ENCODE measurements around the gene SORCS3. TPM values are rescaled to one million over a fixed set of nuclear protein-coding genes. Genes with fewer than 3 reads are reported as not detected.

The SORCS3 gene
- total and polyA plus RNA-seq, 10 of the 15 experiments (the other 5 are each of a cell fraction or from before 2014, with no cell fraction given) = 0.01 to 0.04 (median 0.02) TPM; not detected in 7

- Histone ChIP-seq H2AFZ (ENCODE audit: control insufficient read depth, low read depth, low read length) (no peak overlapping the region), H3K4me2 (ENCODE audit: control insufficient read depth, insufficient read depth) (no peak overlapping the region), H3K9me3 (replicated peaks; ENCODE audit: control insufficient read depth, insufficient read depth, low read length) (no peaks in the 10 kb centered on the region), H3K9ac (ENCODE audit: control insufficient read depth, insufficient read depth, low read length) (no peak overlapping the region), H3K27ac (ENCODE audit: control insufficient read depth, insufficient read depth) (no peak overlapping the region), H4K20me1 (ENCODE audit: control insufficient read depth, insufficient read depth) (no peaks in the 10 kb centered on the region), H3K36me3 (ENCODE audit: control insufficient read depth in 2 of 2, insufficient read depth in 2 of 2, low read length in 1 of 2) (no peaks in the 10 kb centered on the region), H3K27me3 (replicated peaks in 1 of 2; ENCODE audit: control insufficient read depth in 2 of 2, insufficient read depth in 2 of 2, low read length in 1 of 2) (no peaks in the 10 kb centered on the region), H3K4me3 (no peak overlapping the region), H3K4me1 (ENCODE audit: control insufficient read depth, insufficient read depth, low read length) (no peaks in the 10 kb centered on the region), H3K79me2 (ENCODE audit: control insufficient read depth, insufficient read depth, low read length) (no peaks in the 10 kb centered on the region)
- FAIRE-seq (no peak), ATAC-seq (no peak), DNase-seq (ENCODE audit: low read depth, low spot score) (no peak)
- ChIA-PET CTCF (no interaction called here), SMC1A (ENCODE audit: uncharacterized antibody, unreplicated experiment) (no interaction called here), RAD21 (ENCODE audit: unreplicated experiment) (no interaction called here), POLR2A (no interaction called here)
- in situ Hi-C loops (cut with MboI) (no loop called here), intact Hi-C loops (cut with micrococcal nuclease; ENCODE audit: unreplicated experiment) (no loop called here)
- 10% methylated on average over 2 of the region's 2 CpGs for WGBS (ENCODE audit: insufficient coverage, insufficient replicate concordance, low lambda C conversion rate, missing lambda C conversion rate)
- no TSS peak for BruUV-seq (replicated peaks)
- TF ChIP-seq ZZZ3 (IDR thresholded peaks at IDR 0.05; ENCODE audit: control insufficient read depth, insufficient read length, low read depth) = no peak
Observed at GRCh38 chr10:105192861-105193260, 551.8 kb downstream of the SORCS3 start.

- no peak for DNase-seq (ENCODE audit: low read depth, low spot score)
- Histone ChIP-seq H3K4me1 (ENCODE audit: control insufficient read depth, insufficient read depth, low read length) (no peaks in the 10 kb centered on the region), H4K20me1 (ENCODE audit: control insufficient read depth, insufficient read depth) (no peaks in the 10 kb centered on the region), H3K27ac (ENCODE audit: control insufficient read depth, insufficient read depth) (no peak overlapping the region), H3K4me3 (no peak overlapping the region), H3K27me3 (replicated peaks in 1 of 2; ENCODE audit: control insufficient read depth in 2 of 2, insufficient read depth in 2 of 2, low read length in 1 of 2) (no peaks in the 10 kb centered on the region), H3K79me2 (ENCODE audit: control insufficient read depth, insufficient read depth, low read length) (no peaks in the 10 kb centered on the region), H3K9ac (ENCODE audit: control insufficient read depth, insufficient read depth, low read length) (no peak overlapping the region), H3K4me2 (ENCODE audit: control insufficient read depth, insufficient read depth) (no peak overlapping the region), H3K9me3 (replicated peaks; ENCODE audit: control insufficient read depth, insufficient read depth, low read length) (no peaks in the 10 kb centered on the region), H3K36me3 (ENCODE audit: control insufficient read depth in 2 of 2, insufficient read depth in 2 of 2, low read length in 1 of 2) (no peaks in the 10 kb centered on the region), H2AFZ (ENCODE audit: control insufficient read depth, low read depth, low read length) (no peak overlapping the region)
- FAIRE-seq = no peak
- BruUV-seq (replicated peaks) = no TSS peak
- WGBS (ENCODE audit: insufficient coverage, insufficient replicate concordance, low lambda C conversion rate, missing lambda C conversion rate) = 21% methylated on average over 4 of the region's 4 CpGs
- intact Hi-C loops (cut with micrococcal nuclease; ENCODE audit: unreplicated experiment) (no loop called here), in situ Hi-C loops (cut with MboI) (no loop called here)
- ChIA-PET CTCF (interaction anchor here (0.6 kb wide), 1 partner anchor 39 kb away, joined by 3 read pairs; no protein-coding TSS in a partner anchor), SMC1A (ENCODE audit: uncharacterized antibody, unreplicated experiment) (no interaction called here), POLR2A (no interaction called here), RAD21 (ENCODE audit: unreplicated experiment) (no interaction called here)
- ATAC-seq = no peak
- TF ChIP-seq CEBPB (IDR thresholded peaks at IDR 0.05; ENCODE audit: borderline replicate concordance in 1 of 2, low read depth in 2 of 2, low read length in 2 of 2) (no peak), ZBED1 (IDR thresholded peaks at IDR 0.05; ENCODE audit: borderline replicate concordance) (no peak), IKZF2 (IDR thresholded peaks at IDR 0.05) (no peak), TCF12 (IDR thresholded peaks at IDR 0.05; ENCODE audit: low read depth, low read length) (no peak), NFXL1 (IDR thresholded peaks at IDR 0.05; ENCODE audit: borderline replicate concordance) (no peak), JUNB (IDR thresholded peaks at IDR 0.05) (no peak), LARP7 (IDR thresholded peaks at IDR 0.05) (no peak), PRDM15 (CRISPR knock-in tag; IDR thresholded peaks at IDR 0.05) (no peak), NFIC (IDR thresholded peaks at IDR 0.05; ENCODE audit: low read depth, low read length) (no peak), BHLHE40 (IDR thresholded peaks at IDR 0.05; ENCODE audit: borderline replicate concordance in 1 of 2, low read depth in 2 of 2, low read length in 1 of 2) (no peak), SRF (IDR thresholded peaks at IDR 0.05; ENCODE audit: low read depth in 2 of 2, low read length in 2 of 2) (no peak)
Observed at GRCh38 chr10:105195831-105196230, 554.7 kb downstream of the SORCS3 start.

All from GM12878 (cell line).